Choroid plexus epithelial cell (primary cell): ENCODE results near the gene SH3PXD2A.

Source experiments
- DNase-seq: peaks from one replicate; pipeline ENCODE4 v3.0.0-alpha.2; 2010; ENCODE audit warnings: low read depth
- H3K4me3 ChIP-seq: 2 replicates; pipeline ENCODE4 v1.5.1; 2011; ENCODE audit warnings: low read depth, mild to moderate bottlenecking, control low read depth, low read length, moderate library complexity
- TF ChIP-seq, protein P1 (sequence below): conservative IDR thresholded peaks from 2 replicates; pipeline ENCODE4 v1.5.1; 2011; ENCODE audit warnings: low read depth, mild to moderate bottlenecking, control low read depth, inconsistent platforms, low read length, moderate library complexity

Gene SH3PXD2A

DNA sequence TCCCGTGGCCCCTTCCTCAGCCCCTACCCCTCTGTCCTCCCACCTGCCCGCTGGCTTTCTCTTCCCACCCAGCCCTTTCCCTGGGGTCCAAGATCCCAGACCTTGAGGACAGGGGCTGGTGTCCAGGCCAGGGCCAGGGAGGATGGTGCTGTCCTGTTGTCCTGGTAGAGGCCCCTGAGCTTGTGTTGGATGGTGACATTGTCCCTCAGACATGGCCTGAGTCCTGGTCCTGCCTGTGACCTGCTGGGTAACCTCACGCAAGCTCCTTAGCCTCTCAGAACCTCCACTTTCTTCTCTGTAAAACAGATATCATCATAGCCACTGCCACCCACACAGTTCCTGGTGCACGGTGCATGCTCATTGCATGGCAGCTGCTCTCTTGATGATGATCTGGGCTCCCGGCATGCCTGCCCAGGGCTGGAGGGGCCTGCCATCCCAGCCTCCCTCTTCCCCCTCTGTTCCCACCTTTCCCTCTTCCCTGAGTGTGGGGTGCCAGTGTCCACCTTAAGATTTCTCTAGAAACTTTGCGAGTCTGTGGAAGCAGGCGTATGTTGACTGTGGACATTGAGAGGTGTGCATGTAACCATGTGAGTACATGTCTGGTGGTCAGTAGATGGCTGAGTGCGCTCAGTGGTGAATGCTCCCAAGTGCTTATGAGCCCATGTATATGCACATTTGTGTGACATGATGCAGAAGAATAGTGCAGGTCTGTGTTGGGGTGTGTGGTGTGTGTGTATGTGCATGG is 301.5 kb downstream of the SH3PXD2A start:
- H3K4me3 ChIP-seq, result no peak overlapping the region
- no peak for DNase-seq
- TF ChIP-seq, protein P1, sequence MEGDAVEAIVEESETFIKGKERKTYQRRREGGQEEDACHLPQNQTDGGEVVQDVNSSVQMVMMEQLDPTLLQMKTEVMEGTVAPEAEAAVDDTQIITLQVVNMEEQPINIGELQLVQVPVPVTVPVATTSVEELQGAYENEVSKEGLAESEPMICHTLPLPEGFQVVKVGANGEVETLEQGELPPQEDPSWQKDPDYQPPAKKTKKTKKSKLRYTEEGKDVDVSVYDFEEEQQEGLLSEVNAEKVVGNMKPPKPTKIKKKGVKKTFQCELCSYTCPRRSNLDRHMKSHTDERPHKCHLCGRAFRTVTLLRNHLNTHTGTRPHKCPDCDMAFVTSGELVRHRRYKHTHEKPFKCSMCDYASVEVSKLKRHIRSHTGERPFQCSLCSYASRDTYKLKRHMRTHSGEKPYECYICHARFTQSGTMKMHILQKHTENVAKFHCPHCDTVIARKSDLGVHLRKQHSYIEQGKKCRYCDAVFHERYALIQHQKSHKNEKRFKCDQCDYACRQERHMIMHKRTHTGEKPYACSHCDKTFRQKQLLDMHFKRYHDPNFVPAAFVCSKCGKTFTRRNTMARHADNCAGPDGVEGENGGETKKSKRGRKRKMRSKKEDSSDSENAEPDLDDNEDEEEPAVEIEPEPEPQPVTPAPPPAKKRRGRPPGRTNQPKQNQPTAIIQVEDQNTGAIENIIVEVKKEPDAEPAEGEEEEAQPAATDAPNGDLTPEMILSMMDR, result no peak

DNA sequence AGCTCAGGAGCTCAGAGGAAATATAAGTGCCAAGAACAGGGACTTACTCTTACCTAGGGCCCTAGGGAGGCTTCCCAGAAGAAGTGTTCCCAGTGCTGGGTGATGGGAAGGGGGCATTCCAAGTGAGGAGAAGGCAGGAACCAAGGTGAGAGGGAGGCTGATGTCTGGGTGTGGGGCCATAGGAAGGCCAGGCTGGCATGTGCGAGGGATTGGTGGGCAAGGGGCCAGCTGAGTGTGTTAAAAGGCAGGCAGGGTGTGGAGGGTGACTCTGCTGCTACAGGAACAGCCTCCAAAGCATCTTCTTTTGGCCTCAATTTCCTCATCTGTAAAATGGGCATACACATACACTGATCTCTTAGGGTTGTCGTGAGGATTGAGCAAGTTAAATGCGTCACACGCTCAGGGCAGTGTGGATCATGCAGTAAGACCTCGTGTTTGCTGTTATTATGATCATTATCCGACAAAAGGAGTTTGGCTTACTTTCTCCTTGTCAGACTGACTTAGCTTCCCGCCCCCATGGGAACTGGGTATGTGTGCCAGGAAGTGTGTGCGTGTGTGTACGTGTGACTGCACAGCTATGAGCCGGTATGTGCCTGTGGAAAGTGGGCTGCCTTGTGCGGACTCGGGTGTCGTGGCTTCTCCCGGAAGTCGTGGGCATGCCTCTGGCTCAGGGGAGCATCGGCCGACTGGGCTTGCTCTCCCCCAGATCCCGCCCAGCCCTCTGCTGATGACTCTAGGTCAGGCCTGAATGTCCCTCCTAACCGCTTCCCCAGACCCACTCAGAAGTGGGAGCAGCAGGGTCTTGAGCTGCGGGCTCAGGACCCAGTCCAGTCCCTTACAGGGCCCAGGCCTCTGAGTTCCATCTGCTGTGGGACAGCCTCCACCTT is 302.3 kb downstream of the SH3PXD2A start:
- TF ChIP-seq, protein P1, result no peak
- no peak for DNase-seq

DNA sequence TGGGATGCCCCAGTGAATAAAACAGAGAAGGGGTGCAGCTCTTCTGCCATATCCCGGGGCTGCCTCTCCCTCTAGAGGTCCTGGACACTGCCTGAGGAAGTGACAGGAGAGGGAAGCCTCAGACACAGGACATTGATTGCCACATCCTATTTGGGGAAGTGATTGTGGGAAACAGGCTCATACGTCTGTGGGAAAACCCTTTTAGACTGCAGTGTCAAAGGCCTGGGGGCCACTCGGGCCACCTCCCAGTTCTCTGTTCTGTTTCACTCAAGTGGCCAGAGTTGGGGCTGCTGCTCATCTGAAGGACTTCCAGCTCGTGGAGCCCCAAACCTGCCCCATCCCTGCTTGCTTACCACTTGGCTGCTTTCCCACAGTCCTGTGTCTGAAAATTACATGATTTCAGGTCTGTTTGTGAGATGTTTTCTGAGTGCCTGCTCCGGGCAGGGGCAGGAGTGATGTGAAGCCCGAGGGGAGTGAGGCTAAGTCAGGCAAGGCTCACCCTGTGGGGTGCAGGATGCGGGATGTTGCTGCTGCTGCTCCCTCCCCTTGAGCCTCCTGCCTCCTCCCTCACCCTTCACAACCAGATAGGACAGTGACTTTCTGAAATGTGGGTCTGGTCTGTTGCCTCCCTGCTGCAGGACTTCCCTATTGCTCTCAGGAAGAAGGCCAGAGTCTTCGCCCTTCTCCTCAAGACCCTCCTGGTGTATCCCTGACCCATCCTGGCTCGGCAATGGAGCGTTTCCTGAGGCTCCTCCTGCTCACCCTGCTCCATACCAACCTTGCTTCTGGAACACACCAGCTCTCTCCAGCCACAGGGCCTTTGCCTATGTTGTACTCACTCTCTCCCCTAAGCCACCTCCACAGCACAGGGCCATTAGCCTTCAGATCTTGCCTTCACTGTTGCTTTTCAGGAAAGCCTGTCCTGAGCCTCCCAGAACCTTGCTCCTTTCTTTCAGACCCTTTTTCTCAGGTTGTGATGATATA is 303.5 kb downstream of the SH3PXD2A start:
- no peak for DNase-seq
- no peak overlapping the region for H3K4me3 ChIP-seq
- TF ChIP-seq, protein P1, result no peak

More for the DNA sequence above, 302.3 kb downstream of the SH3PXD2A start:
- no peak overlapping the region for H3K4me3 ChIP-seq

DNA sequence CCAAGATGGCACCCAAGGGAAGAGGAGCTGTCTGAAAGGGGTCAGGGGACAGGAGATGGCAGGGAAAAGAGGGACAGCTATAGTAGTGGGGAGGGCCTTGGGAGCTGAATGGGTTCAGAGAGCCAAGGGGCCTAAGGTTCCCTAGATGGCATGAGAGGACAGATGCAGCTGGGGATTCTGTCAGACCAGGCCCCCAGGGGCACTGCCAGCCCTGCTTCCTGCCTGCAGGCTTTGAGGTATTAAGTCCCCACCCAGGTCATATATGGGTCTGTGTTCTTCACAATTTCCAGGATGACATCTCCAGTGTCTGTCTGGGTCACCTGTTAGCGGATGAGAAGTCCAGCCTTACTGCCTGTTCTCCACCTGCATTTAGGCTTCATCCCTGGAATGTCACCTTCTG is 305.1 kb downstream of the SH3PXD2A start:
- no peak for DNase-seq
- TF ChIP-seq, protein P1, result no peak

DNA sequence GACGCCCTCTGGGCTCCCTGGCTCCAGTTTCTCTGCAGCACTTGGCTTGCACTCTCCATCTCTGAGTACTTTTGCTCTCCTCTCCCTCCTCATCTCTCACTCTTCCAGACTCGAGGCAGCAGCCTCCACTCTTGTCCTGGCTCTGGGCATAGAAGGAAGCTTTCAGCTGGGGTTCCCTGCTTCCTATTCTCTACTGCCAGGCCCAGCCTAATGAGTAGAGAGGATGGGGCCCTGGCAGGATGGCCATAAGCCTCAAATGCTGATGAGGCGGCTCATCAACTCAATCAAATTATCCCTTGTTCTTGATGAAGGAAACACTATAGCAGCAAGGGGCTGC is 306.1 kb downstream of the SH3PXD2A start:
- H3K4me3 ChIP-seq, result no peak overlapping the region
- TF ChIP-seq, protein P1, result no peak
- DNase-seq, result no peak

More for the DNA sequence above, 305.1 kb downstream of the SH3PXD2A start:
- no peak overlapping the region for H3K4me3 ChIP-seq

DNA sequence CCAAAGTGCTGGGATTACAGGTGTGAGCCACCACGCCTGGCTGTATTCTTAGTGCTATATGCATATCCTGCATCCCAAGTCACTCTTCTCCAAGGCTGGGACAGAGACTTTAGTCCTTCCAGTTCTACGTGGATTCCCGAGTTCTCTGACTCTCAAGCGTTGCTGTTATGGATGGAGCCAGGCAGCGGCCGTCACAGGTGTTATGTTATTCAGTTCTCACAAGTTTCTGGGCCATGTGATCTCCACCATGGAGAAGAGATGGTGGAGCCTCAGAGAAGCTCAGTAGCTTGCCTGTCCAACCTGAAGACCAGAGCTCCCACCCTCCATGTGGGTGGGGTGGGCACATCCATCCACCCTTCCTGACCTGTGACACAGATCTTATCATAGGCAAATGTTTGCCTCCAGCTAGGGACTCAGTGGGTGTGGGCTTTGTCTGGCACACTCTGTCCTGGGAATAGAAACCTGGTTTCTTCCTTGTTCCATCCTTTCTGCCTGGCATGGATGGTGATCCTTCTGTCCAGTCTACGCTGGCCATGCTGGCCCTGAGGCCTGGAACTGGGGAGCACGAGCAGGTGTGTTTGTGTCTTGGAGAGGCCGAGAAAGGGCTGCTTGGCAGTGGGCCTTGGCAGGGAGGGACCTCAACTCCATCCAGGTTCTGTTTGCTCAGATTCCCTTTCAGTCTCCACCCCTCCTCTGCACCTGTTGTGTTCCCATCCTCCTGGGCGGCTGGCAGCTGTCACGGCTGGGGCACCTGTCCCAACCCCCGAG is 306.6 kb downstream of the SH3PXD2A start:
- TF ChIP-seq, protein P1, result no peak
- no peak for DNase-seq
- H3K4me3 ChIP-seq, result no peak overlapping the region
